HepG2 (cell line): ENCODE measurements around the gene AP2A2. TPM values are rescaled to one million over a fixed set of nuclear protein-coding genes. Genes with fewer than 3 reads are reported as not detected.

Source experiments
- ATAC-seq: fragments of 200-7000 bp; cut with Tn5 transposase; 3 replicates; pipeline ENCODE4 v1.9.1; 2020; ENCODE audit warnings: mild to moderate bottlenecking, moderate library complexity
- BruUV-seq: library from RNA; stranded (reverse); fragments of 400-500 nt; replicated peaks from 2 replicates; lab custom pipeline; 2021; lab: Mats Ljungman, UMichigan
- CTCF ChIA-PET: fragments of 300-600 bp; formaldehyde crosslinking; extraction: SDS; loops from one replicate; lab custom pipeline; 2021; ENCODE audit warnings: low total read pairs, inconsistent platforms, low intra/inter-chr PET ratio; lab: Yijun Ruan, JAX
- POLR2A ChIA-PET: fragments of 350-600 bp; sonication (Branson Sonifier 250); formaldehyde crosslinking; loops from one replicate; lab custom pipeline; 2020; ENCODE audit warnings: antibody characterized with exemption, inconsistent platforms; lab: Yijun Ruan, JAX
- DNase-seq: peaks from one replicate; pipeline ENCODE4 v3.0.0-alpha.2; 2015; ENCODE audit warnings: low spot score
- FAIRE-seq: peaks from 3 replicates; lab custom pipeline; 2011; peaks lifted over from hg19 to GRCh38; lab: Jason Lieb, UNC
- H2AFZ ChIP-seq: one replicate; pipeline ENCODE4 v1.6.1; 2011; ENCODE audit warnings: low read length, inconsistent platforms
- H3K27ac ChIP-seq: fragments of 300-600 bp; 3 replicates; pipeline ENCODE4 v1.8.0; 2011; ENCODE audit warnings: mixed run types, mild to moderate bottlenecking, mixed read lengths, low read length, inconsistent platforms; ENCODE audit not compliant: insufficient read depth; ENCODE audit errors: extremely low read length
- H3K27me3 ChIP-seq, 2 experiments: fragments of 200-600 bp in 1 of 2; 2 replicates in 1 of 2; 3 replicates in 1 of 2; pipeline versions ENCODE4 v1.6.0 to v1.8.0; 2011; ENCODE audit warnings: low read length in 2 of 2, mild to moderate bottlenecking in 2 of 2, moderate library complexity in 2 of 2, inconsistent platforms in 1 of 2; ENCODE audit not compliant: insufficient read depth in 2 of 2, control insufficient read depth in 1 of 2
- H3K36me3 ChIP-seq, 2 experiments: fragments of 200-600 bp in 1 of 2; replicated peaks in 1 of 2; 2 replicates in 1 of 2; 3 replicates in 1 of 2; pipeline versions ENCODE4 v1.5.1 to v1.8.0; 2011; ENCODE audit warnings: low read length in 2 of 2, inconsistent platforms in 1 of 2; ENCODE audit not compliant: insufficient read depth in 2 of 2, control insufficient read depth in 1 of 2
- H3K4me1 ChIP-seq: 2 replicates; pipeline ENCODE4 v1.5.1; 2012; ENCODE audit warnings: low read length, inconsistent platforms; ENCODE audit not compliant: insufficient read depth
- H3K4me2 ChIP-seq: 2 replicates; pipeline ENCODE4 v1.6.0; 2011; ENCODE audit warnings: low read depth, low read length, inconsistent platforms
- H3K4me3 ChIP-seq, 3 experiments: fragments of 200-600 bp in 1 of 3; sonication (generic), shearing (Covaris generic) in 1 of 3; replicated peaks in 1 of 3; 2 replicates each; pipeline ENCODE4 v1.5.1; 2011 to 2016; ENCODE audit warnings: low read length in 3 of 3, inconsistent platforms in 2 of 3, low read depth in 2 of 3, mild to moderate bottlenecking in 2 of 3, control low read depth in 1 of 3, mixed read lengths in 1 of 3; ENCODE audit not compliant: insufficient read depth in 1 of 3
- H3K79me2 ChIP-seq: one replicate; pipeline ENCODE4 v1.6.1; 2011; ENCODE audit warnings: low read length, inconsistent platforms; ENCODE audit not compliant: insufficient read depth
- H3K9ac ChIP-seq: 2 replicates; pipeline ENCODE4 v1.6.0; 2011; ENCODE audit warnings: mild to moderate bottlenecking, low read depth, low read length, inconsistent platforms; ENCODE audit not compliant: insufficient read depth
- H3K9me3 ChIP-seq: 2 replicates; pipeline ENCODE4 v1.5.1; 2012; ENCODE audit warnings: mild to moderate bottlenecking, low read length
- H4K20me1 ChIP-seq: 2 replicates; pipeline ENCODE4 v1.6.0; 2011; ENCODE audit warnings: inconsistent platforms, mild to moderate bottlenecking, low read length, moderate library complexity; ENCODE audit not compliant: insufficient read depth
- CENPX ChIP-seq: sonication (generic); formaldehyde crosslinking; IDR thresholded peaks from 2 replicates; pipeline ENCODE4 v1.9.0; 2021; ENCODE audit warnings: mild to moderate bottlenecking, missing genetic modification reagents, moderate library complexity
- GATA4 ChIP-seq: sonication (generic); IDR thresholded peaks from 2 replicates; pipeline ENCODE4 v1.6.1; 2016; ENCODE audit warnings: antibody characterized with exemption, low read depth, borderline replicate concordance
- IRF1 ChIP-seq: sonication (generic); formaldehyde crosslinking; IDR thresholded peaks from 2 replicates; pipeline ENCODE4 v1.4.0; 2020; ENCODE audit warnings: low read depth, mild to moderate bottlenecking, missing genetic modification reagents
- KAT2B ChIP-seq: fragments of 150-350 bp; IDR thresholded peaks from 2 replicates; pipeline ENCODE4 v1.6.1; 2014; ENCODE audit warnings: low read depth, low read length, borderline replicate concordance
- MAX ChIP-seq: IDR thresholded peaks from 2 replicates; pipeline ENCODE4 v1.6.1; 2012; ENCODE audit warnings: inconsistent platforms
- SMARCC2 ChIP-seq: fragments of 450-650 bp; IDR thresholded peaks from 2 replicates; pipeline ENCODE4 v1.6.1; 2017; ENCODE audit warnings: antibody characterized with exemption, mild to moderate bottlenecking
- STAT5B ChIP-seq: sonication (generic); formaldehyde crosslinking; IDR thresholded peaks from 2 replicates; pipeline ENCODE4 v1.4.0; 2020; ENCODE audit warnings: missing genetic modification reagents
- TBL1XR1 ChIP-seq: fragments of 150-350 bp; IDR thresholded peaks from 2 replicates; pipeline ENCODE4 v1.6.1; 2014; ENCODE audit warnings: borderline replicate concordance, low read length; ENCODE audit not compliant: partially characterized antibody
- TFAP4 ChIP-seq: sonication (generic); IDR thresholded peaks from 2 replicates; pipeline ENCODE4 v1.6.1; 2016; ENCODE audit warnings: low read depth, borderline replicate concordance
- TSC22D2 ChIP-seq: sonication (generic); formaldehyde crosslinking; IDR thresholded peaks from 2 replicates; pipeline ENCODE4 v1.5.1; 2020; ENCODE audit warnings: missing genetic modification reagents, mild to moderate bottlenecking, borderline replicate concordance
- ZFP62 ChIP-seq: sonication (generic); formaldehyde crosslinking; IDR thresholded peaks from 2 replicates; pipeline ENCODE4 v1.4.0; 2020; ENCODE audit warnings: missing genetic modification reagents
- ZNF30 ChIP-seq: sonication (generic); formaldehyde crosslinking; IDR thresholded peaks from 2 replicates; pipeline ENCODE4 v1.5.0; 2020; ENCODE audit warnings: mild to moderate bottlenecking, missing genetic modification reagents
- ZNF414 ChIP-seq: sonication (generic); formaldehyde crosslinking; IDR thresholded peaks from 2 replicates; pipeline ENCODE4 v1.5.0; 2020; ENCODE audit warnings: missing genetic modification reagents
- ZNF496 ChIP-seq: sonication (generic); formaldehyde crosslinking; IDR thresholded peaks from 2 replicates; pipeline ENCODE4 v1.8.1; 2023; ENCODE audit warnings: mild to moderate bottlenecking, moderate library complexity, missing genetic modification reagents; ENCODE audit not compliant: insufficient replicate concordance
- ZNF776 ChIP-seq: sonication (generic); formaldehyde crosslinking; IDR thresholded peaks from 2 replicates; pipeline ENCODE4 v1.4.0; 2020; ENCODE audit warnings: mild to moderate bottlenecking, missing genetic modification reagents
- WGBS: methylation state at CpG from one replicate; pipeline ENCODE4 v1.1.6; 2017; ENCODE audit warnings: low lambda C conversion rate; 5-methylcytosine and 5-hydroxymethylcytosine counted together
- in situ Hi-C: cut with HindIII; loops from 2 replicates; pipeline ENCODE4 v1.10.0; 2017; ENCODE audit warnings: low pct_unique_long_range_greater_than_20kb; ENCODE audit not compliant: extremely low pct_ligation_motif_present
- intact Hi-C: fragments of 100-400 bp; cut with micrococcal nuclease; formaldehyde crosslinking; loops from one replicate; pipeline ENCODE4 v1.10.0; 2022; ENCODE audit not compliant: unreplicated experiment
- polyA plus RNA-seq, 8 experiments: library from polyadenylated mRNA; depleted of rRNA in 3 of 8; stranded (reverse) in 7 of 8; unstranded in 1 of 8; fragments of >200 nt; fragmentation: Illumina TruSeq in 4 of 8; extraction: Trizol in 4 of 8; gene quantifications; 2 replicates each; pipeline versions ENCODE4 v1.2.1 to v1.2.3, GENCODE V29; 2011 to 2016; ENCODE audit warnings: low read depth in 4 of 8, missing spikeins in 1 of 8, mixed read lengths in 1 of 8; ENCODE audit not compliant: insufficient read depth in 1 of 8
- total RNA-seq, 5 experiments: library from RNA; depleted of rRNA; stranded (reverse); fragments of >200 nt; fragmentation: Illumina TruSeq; extraction: Trizol; gene quantifications; 2 replicates each; pipeline ENCODE4 v1.2.3, GENCODE V29; 2016; ENCODE audit warnings: low read depth in 1 of 5

Gene AP2A2
- total and polyA plus RNA-seq, 2 of the 13 experiments (the other 11 are each of a cell fraction or from before 2014, with no cell fraction given) = 25.7 to 75.7 TPM

- no peak overlapping the region for H3K9ac ChIP-seq
- in situ Hi-C loops = no loop called here
- intact Hi-C loops = no loop called here
- ChIA-PET POLR2A (no interaction called here), CTCF (no interaction called here)
- TF ChIP-seq TSC22D2 (CRISPR knock-in tag) = no peak
- TF ChIP-seq ZNF414 (CRISPR knock-in tag) = no peak
- TF ChIP-seq KAT2B = no peak
- TF ChIP-seq ZNF496 (CRISPR knock-in tag) = no peak
- TF ChIP-seq CENPX (CRISPR knock-in tag) = no peak
- no peak for TF ChIP-seq ZNF776 (CRISPR knock-in tag)
- no peak for TF ChIP-seq GATA4
- TF ChIP-seq ZFP62 (CRISPR knock-in tag) = no peak
- TF ChIP-seq IRF1 (CRISPR knock-in tag) = no peak
- TF ChIP-seq ZNF30 (CRISPR knock-in tag) = no peak
- TF ChIP-seq MAX = no peak
- TF ChIP-seq SMARCC2 = no peak
- no peak for TF ChIP-seq TFAP4
- no peak for TF ChIP-seq STAT5B (CRISPR knock-in tag)
- no peak for TF ChIP-seq TBL1XR1
- H4K20me1 ChIP-seq = no peaks in the 10 kb centered on the region
- no peaks in the 10 kb centered on the region for H3K9me3 ChIP-seq
- no peak overlapping the region for H2AFZ ChIP-seq
- ATAC-seq = no peak
- H3K4me2 ChIP-seq = no peak overlapping the region
- H3K27ac ChIP-seq = no peak overlapping the region
- no peak overlapping the region for H3K4me3 ChIP-seq
- no TSS peak for BruUV-seq
- FAIRE-seq = no peak
- no peaks in the 10 kb centered on the region for H3K36me3 ChIP-seq
- H3K79me2 ChIP-seq = no peaks in the 10 kb centered on the region
- H3K4me1 ChIP-seq = peaks cover 7% of the 10 kb centered on the region; the same call in 1 of the 2 replicates
- peaks cover 14 to 37% of the 10 kb centered on the region in 2 experiments; a peak in 4 of 5 replicates for H3K27me3 ChIP-seq
- WGBS = no CpG with 5 or more reads among the region's 14 CpGs
- DNase-seq = no peak
These were observed 100.4 kb downstream of the AP2A2 start for GRCh38 chr11:1026163-1026450.
